LHCN-M2 (cell line): ENCODE results near the gene MYO7B. TPM values are rescaled to one million over a fixed set of nuclear protein-coding genes. Genes with fewer than 3 reads are reported as not detected.
"Not testable (repeated sequence)": the region's sequence is repeated elsewhere in the genome, so short reads cannot be mapped to it uniquely, and the experiment has no call there.

Experiments
- DNase-seq: peaks from one replicate; pipeline ENCODE4 v3.0.0-alpha.2; 2012; ENCODE audit warnings: low read depth
- total RNA-seq: library from RNA; depleted of rRNA; stranded (reverse); fragments of >200 nt; gene quantifications from 2 replicates; pipeline ENCODE4 v1.2.3, GENCODE V29; 2014

MYO7B gene
- total RNA-seq, 1 experiment from 2014 or later: 0.29 TPM

DNA sequence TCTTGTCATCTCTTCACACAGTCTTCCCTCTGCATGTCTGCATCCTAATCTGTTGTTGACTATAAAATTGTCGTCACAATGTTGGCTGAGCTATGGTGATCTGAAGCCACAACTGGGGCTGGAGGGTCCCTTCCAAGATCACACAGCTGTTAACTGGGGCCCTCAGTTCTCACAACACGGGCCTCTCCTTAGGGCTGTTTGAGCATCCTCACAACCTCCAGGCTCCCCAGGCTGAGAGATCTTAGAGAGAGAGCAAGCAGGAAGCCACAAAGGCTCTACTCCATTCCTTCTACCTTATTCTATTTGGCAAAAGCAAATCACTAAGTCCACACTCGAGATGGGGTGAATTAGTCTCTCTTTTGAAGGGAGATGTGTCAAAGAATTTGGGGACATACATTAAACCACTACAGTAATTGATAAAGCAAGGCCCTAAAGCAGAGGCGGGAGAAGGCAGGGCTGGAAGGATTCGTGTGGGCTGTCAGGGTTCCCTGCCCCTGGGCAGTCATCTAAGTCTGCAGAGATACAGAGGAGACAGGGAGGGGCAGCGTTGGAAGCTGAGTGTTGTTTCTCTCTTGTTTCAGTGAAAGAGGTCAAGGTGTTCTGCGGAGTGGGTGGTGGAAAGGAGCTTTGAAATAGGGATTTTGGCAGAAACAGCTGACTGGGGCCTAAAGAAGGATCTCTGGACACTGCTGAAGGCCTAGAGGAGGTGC, 15.9 kb downstream of the MYO7B start:
- DNase-seq: no peak

DNA sequence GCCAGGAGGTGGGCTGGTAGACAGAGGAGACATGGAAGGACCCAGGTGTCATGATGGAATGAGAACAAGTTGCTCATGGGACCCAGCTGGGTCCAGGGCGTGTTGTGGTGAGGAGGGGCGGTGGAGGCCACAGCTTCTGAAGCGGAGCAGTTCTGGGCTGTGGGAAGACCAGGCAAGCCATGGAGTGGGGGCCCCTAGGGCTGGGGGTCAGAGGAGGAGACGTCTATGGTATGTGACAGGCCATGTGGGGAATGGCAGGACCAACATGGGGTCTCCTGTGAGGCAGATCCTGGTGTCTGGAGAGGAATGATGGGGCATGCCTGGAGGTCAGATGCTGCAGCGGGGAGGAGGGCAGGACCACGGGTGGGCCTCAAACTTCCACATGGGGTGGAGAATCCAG, 16.9 kb downstream of the MYO7B start:
- DNase-seq: no peak

- DNase-seq: no peak
These were observed 17.4 kb downstream of the MYO7B start for GRCh38 chr2:127552846-127553245.

- no peak for DNase-seq
These were observed 23.4 kb downstream of the MYO7B start for GRCh38 chr2:127558911-127559310.

- DNase-seq: no peak
These were observed 24.0 kb downstream of the MYO7B start for GRCh38 chr2:127559454-127559853.

DNA sequence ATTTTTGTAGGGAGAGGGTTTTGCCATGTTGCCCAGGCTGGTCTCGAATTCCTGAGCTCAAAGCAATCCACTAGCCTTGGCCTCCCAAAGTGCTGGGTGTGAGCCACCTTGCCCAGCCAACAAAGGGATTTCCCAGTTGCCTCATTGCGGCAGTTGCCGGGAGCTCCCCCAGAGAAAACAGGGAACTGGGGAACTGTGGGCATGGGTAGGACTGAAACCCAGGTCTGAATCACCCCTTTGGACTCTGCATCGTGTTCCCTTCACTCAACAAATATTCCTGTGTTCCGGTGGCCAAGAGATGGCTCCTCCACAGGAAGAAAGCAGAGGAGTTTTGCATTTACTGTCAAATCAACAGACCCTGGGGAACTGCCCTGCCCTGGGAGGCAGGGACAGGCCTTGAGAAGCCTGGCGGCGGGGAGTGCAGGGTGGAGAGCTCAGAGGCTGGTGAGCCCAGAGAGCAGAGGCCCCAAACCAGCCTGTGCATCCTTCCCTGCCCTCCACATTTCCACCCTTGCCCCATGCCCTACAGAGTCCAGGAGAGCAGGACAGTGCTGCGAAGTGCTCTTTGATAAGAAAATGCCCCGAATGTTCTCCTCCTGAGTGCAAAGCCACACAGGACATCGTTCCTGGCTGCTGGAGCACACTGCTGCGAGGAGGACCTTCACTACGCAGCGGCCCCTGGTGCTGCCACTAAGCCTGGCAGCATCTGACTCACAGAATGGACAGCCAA, 24.9 kb downstream of the MYO7B start:
- peak; percentile 75 for DNase-seq

DNA sequence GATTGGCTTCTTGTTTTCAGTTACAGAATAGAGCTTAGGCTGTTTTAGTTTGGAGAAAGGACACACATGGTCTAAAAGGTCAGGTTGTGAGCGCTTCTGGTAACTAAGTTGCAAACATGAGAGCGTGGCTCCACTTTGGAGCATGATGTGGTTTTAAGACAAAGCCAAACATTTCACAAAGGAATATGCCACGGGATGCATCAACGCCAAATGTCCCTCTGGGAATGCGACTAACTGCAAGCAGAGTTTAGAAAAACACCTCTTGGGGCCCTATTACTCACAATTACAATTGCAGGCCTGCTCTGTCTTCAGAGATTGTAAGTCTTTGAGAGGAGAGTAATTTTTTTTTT, 25.4 kb downstream of the MYO7B start:
- DNase-seq: peak; percentile 77

- no peak for DNase-seq
These were observed 25.9 kb downstream of the MYO7B start for GRCh38 chr2:127561371-127561770.

DNA sequence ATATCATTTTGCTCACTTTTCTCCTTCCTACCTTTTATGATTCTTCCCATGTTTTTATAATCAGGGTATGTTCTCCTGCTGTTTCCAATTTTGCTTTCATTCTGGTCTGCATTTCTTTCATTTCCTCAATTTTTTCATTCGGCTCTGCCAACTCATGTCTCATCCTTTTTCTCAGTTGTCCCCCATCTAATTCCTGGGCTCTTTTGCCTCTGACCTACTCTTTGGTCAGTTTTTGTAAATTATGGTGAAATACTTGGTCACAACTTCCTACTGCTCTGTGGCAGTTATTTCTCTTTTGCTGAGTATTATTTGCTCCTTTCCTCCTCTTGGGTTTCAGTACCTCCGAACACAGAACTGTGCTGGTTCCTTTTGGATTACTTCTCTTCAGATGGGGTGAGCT, 27.5 kb downstream of the MYO7B start:
- DNase-seq: no peak

- DNase-seq: no peak
These were observed 28.3 kb downstream of the MYO7B start for GRCh38 chr2:127563458-127564428.

- no peak for DNase-seq
These were observed 29.2 kb downstream of the MYO7B start for GRCh38 chr2:127564429-127565260.

DNA sequence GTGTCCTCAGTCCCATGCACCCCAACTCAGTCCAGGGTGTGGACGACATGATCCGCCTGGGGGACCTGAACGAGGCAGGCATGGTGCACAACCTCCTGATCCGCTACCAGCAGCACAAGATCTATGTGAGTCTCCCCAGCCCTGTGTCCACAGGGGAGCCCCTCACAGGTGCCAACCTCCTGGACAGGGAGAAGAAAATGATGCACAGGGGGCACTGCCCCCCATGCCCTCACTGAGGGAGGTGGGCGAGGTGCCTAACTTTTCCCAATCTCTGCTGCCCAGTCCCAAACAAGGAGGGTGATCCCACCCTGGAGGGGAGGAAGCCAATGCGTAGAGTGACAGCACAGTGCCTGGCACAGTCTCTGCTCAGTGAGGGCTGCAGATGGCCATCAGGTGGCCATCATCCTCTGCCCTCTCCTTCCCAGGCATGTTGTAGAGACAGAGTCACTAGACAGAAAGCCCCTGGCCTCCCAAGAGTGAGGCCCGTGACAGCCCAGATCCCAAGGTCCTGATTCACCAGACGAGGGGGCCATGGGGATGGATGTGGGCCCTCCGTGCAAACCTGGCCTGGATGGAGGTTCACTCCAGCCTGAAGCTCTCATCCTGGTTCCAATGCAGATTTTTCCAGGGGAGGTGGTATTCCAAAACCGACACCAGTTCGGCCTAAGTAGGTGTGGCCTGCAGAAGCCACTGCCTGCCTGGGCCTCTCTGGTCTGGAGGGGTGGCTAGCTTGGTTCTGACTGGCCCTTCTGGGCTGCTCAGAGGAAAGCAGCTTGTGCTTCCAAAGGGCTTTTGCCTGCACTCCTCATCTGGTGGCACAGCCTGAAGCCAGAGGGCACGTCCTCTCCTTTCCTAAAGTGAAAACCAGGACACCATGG, 30.0 kb downstream of the MYO7B start:
- DNase-seq: no peak

DNA sequence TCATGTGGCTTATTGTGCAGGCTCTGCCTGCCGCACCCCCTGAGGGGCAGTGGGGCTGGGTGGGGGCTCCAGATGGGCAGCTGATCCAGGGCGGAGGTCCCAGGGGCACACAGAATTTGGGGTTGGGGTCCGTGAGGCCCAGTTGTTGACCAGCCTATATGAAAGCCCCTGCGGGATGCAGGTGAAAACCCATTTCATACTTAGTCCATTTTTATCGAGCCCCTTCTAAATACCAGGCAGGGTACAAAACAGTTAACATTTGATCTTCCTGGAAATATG, 30.6 kb downstream of the MYO7B start:
- DNase-seq: no peak

DNA sequence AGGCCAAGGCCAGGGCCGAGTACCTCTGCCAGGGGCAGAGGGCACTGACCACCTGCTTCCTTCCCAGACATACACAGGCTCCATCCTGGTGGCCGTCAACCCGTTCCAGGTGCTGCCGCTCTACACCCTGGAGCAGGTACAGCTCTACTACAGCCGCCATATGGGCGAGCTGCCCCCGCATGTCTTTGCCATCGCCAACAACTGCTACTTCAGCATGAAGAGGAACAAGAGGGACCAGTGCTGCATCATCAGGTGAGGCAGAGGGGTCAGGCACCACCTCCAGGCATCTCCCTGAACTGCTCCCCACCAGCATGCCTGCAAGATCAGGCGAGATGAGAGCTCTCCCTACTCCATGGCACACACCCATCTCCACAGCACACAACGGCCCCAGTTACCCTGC, 31.1 kb downstream of the MYO7B start:
- DNase-seq: no peak

DNA sequence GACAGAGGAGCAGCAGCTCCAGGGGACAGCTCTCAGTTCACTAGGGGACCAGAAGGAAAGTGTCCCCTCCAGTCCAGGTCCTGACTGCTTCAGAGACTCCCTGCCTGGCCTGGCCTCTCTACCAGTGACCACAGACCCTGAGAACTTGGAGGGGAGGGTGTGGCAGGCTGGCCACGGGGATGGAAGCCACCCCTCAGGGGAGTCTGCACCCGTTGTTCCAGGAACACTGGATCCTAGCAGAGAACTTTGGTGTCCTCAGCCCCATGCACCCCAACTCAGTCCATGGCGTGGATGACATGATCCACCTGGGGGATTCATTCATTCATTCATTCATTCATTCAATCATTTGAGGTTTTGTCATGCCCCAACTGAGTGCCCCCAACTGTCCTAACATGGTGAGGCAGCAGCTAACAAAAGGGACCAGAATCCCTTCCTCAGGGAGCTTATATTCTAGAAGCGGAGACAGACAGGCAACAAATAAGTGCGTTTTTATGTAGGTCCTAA, 31.9 kb downstream of the MYO7B start:
- DNase-seq: no peak

GRCh38 chr2:127568128-127568527, 32.6 kb downstream of the MYO7B start:
- no peak for DNase-seq

DNA sequence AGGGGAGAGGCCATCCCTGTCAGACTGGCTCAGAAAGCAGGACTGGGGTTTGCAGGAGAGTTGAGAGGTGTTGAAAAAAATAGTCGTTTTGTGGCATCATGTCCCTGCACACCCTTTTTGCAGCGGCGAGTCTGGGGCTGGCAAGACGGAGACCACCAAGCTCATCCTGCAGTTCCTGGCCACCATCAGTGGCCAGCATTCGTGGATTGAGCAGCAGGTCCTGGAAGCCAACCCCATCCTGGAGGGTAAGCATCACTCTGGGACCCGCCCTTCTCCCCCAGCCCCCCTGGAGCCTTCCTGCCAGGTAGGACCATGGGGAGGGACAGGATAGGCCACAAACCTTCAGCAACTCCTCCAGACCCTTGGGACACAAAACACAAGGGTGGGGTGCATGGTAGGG, 34.2 kb downstream of the MYO7B start:
- no peak for DNase-seq

DNA sequence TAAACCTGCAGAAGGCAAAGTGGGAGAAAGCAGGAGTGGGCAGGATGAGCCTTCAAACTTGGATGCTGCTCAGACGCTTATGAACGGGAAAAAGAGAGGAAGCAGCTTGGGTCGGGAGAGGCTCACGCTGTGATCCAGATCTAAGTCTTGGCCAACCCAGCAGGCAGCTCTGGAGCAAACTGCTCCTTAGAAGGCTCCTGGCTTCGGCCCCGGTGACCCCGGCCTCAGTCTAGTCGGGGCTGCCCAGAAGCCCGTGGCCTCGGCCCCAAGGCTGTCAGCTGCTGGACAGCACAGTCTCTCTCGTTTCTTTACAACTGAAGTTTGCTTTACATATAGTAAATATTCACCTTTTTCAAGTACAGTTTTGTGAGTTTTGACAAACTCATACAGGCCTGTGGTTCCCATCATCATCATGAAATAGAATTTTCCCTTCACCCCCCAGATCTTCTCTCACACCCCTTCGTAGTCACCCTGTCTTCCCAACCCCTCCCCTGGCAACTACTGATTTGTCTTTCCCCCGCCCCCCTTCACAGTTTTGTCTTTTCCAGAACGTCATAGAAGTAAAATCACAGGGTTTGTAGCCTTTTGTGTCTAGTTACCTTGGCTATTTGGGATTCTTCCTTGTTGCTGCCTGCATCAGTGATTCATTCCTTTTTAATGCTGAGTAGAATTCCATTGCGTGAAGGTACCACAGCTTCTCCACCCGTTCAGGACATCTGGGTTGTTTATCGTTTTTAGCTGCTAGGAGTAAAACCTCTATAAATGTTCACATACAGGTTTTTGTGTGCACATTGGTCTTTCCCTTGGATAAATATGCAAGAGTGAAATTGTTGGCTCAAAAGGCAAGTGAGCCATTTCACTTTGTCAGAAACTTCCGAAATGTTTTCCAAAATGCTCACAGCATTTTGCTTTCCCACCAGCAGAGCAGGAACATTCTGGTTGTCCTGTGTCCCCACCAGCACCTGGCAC, 35.1 kb downstream of the MYO7B start:
- no peak for DNase-seq

- not testable (repeated sequence) for DNase-seq
These were observed 36.9 kb downstream of the MYO7B start for GRCh38 chr2:127572352-127572751.
